T-helper 2 cell treated with Interferon-gamma antibody and Interleukin-4, amounts not matched to agents 100 ng/mL and 5 ng/mL, for 36 hours (primary cell): ENCODE results near the gene GRK1. TPM values are rescaled to one million over a fixed set of nuclear protein-coding genes. Genes with fewer than 3 reads are reported as not detected.

Source experiments
- intact Hi-C: fragments of 100-400 bp; cut with micrococcal nuclease; formaldehyde crosslinking; loops from one replicate; pipeline ENCODE4 v1.15.1; 2023
- total RNA-seq: library from RNA; stranded (reverse); gene quantifications from 2 replicates; pipeline ENCODE4 v1.2.3, GENCODE V29; 2022

The GRK1 gene
- total RNA-seq, 1 donor from 2014 or later, result not detected

GRCh38 chr13:113728571-113729054, 61.6 kb downstream of the GRK1 start:
- intact Hi-C loops, result no loop called here

GRCh38 chr13:113729187-113730019, 62.4 kb downstream of the GRK1 start:
- intact Hi-C loops, result no loop called here

- intact Hi-C loops, result no loop called here
These were observed 63.3 kb downstream of the GRK1 start for GRCh38 chr13:113730258-113730691.

GRCh38 chr13:113730831-113731191, 63.8 kb downstream of the GRK1 start:
- intact Hi-C loops, result no loop called here

GRCh38 chr13:113731192-113732175, 64.5 kb downstream of the GRK1 start:
- intact Hi-C loops, result no loop called here

GRCh38 chr13:113732176-113732960, 65.3 kb downstream of the GRK1 start:
- intact Hi-C loops, result no loop called here

GRCh38 chr13:113732961-113733950, 66.2 kb downstream of the GRK1 start:
- intact Hi-C loops, result no loop called here

GRCh38 chr13:113734099-113734825, 67.2 kb downstream of the GRK1 start:
- intact Hi-C loops, result no loop called here

GRCh38 chr13:113734826-113735125, 67.8 kb downstream of the GRK1 start:
- intact Hi-C loops, result no loop called here

- intact Hi-C loops, result no loop called here
These were observed 68.2 kb downstream of the GRK1 start for GRCh38 chr13:113735194-113735593.

GRCh38 chr13:113735750-113736149, 68.7 kb downstream of the GRK1 start:
- intact Hi-C loops, result no loop called here

GRCh38 chr13:113736258-113736731, 69.3 kb downstream of the GRK1 start:
- intact Hi-C loops, result no loop called here

GRCh38 chr13:113737803-113738202, 70.8 kb downstream of the GRK1 start:
- intact Hi-C loops, result no loop called here

GRCh38 chr13:113739527-113740285, 72.7 kb downstream of the GRK1 start:
- intact Hi-C loops, result no loop called here

GRCh38 chr13:113740286-113740556, 73.2 kb downstream of the GRK1 start:
- intact Hi-C loops, result no loop called here

- intact Hi-C loops, result loop anchor here (1.0 kb wide), 1 partner anchor 19 kb away; the partner anchor contains the start of gene TMEM255B
These were observed 73.6 kb downstream of the GRK1 start for GRCh38 chr13:113740661-113741060.

- intact Hi-C loops, result loop anchor here (1.0 kb wide), 1 partner anchor 18 kb away; the partner anchor contains the start of gene TMEM255B
These were observed 74.2 kb downstream of the GRK1 start for GRCh38 chr13:113741191-113741668.

- intact Hi-C loops, result loop anchor here (1.0 kb wide), 1 partner anchor 17 kb away; the partner anchor contains the start of gene TMEM255B
These were observed 75.0 kb downstream of the GRK1 start for GRCh38 chr13:113742000-113742441.
